ENCODE results near the gene RAD51B.
"Not testable (repeated sequence)": the region's sequence is repeated elsewhere in the genome, so short reads cannot be mapped to it uniquely, and the experiment has no call there.

Gene RAD51B

DNA sequence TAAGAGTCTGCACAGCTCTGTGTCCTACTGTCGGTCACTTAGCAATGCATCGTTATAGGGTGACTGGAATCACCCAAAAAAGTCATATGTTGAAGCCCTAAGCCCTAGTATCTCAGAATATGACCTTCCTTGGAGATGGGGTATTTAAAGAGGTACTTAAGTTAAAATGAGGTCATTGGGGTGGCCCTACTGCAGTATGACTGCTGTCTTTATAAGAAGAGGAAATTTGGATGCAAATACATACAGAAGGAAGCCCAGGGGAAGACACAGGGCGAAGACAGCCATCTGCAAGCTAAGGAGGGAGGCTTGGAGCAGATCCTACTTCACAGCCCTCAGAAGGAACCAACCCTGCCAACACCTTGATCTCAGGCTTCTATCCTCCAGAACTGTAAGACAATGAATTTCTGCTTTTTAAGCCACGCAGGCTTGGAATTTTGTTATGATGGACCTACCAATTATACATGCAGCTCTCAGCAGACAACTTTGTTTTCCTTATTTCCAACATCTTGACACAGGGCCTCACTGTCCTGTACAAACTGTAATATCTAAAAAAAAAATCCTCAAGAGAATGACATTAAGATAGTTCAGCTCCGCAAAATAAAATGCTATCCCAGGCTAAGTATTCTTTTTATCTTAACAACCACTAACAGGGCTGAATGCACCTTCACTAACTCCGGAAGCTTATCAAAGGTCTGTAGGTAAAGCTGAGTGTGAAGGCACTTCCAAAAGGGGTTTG is 932.9 kb downstream of the RAD51B start:
- DNase-seq, result no peak

DNA sequence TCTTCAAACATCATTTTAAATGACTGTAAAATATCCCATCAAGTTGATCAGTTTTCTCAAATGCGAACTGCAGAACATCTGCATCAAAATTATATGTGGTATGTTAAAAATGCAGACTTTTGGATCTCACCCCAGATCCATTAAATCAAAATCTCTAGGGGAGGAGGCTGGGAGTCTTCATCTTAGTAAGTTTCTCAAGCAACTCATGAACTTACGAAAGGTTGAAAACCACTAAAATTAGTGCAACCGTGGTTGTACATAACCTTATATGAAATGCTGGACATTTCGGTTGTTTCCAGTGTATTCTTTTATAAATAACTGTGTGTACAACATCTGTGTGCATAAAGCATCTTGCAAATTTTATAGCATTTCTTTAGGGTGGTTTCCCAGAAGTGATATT is 934.1 kb downstream of the RAD51B start:
- no peak for DNase-seq

DNA sequence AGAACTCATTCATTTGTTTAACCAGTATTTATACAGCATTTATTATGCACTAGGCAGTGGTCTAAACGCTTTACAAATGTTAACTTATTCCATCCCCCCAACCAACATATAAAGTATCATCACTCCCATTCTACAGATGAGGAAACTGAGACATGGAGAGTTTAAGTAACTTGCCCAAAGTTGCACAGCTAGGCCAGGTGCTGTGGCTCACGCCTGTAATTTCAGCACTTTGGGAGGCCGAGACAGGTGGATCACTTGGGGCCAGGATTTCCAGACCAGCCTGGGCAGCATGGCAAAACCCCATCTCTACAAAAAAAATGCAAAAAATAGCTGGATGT is 935.4 kb downstream of the RAD51B start:
- DNase-seq, result no peak

DNA sequence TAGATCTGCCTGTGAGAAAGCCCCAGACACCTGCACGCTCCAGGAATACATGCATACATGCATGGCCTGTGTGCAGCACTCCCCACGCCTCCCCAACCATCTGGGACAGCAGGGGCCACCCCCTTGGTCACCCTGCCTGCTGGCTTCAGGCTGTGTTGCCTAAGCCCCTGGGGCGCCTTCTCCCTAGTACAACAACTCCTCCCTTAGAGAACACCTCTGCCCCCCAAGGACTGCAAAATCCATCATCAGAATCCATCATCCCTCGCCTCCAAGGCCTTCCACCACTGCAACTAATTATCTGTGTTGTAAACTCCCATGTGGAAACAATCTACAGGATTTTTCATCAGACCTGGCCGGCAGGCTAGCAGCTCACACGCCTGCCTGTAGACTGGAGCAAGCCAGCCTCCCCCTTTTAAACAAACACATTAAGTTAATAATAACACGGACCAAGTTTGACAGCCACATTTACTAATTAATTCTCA is 936.5 kb downstream of the RAD51B start:
- DNase-seq, result no peak

DNA sequence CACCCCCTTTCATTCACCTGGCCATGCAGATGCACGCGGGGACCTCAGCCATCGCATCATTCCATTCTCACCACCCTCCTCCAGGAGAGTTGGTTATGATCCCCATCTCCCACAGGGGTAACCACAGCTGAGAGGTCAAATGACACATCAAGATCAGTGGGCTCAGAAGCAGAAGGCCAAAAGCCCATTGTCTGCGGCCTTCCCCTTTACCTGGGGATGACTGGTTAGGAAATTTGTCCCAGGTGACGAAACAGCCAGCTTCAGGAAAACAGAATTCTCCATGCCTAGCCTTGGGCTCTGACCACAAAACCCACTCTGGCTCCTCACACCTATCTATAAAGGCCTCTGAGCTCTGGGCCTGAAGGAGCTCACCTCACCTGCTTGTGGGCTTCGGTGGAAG is 937.2 kb downstream of the RAD51B start:
- DNase-seq, result no peak

DNA sequence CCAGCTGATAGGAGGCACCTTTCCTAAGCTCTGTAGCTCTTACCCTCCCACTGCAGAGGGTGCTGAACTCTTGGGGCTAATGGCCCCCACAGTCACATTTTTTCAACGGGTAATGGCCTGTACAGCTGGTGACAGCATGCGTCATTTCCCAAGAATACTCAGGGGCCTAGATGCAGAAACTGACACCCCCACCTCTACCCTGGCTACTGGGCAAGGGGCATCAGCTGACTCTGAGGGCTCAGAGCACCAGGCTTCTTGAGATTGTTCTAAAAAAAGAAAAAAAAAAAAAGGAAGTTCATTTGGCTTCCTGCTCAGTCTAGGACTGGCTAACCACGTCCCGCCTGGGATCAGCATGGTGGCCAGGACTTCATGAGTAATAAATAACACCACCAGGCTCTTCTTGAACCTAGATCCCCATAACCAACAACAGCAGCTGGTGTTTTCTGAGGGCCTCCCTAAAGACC is 938.1 kb downstream of the RAD51B start:
- DNase-seq, result no peak

DNA sequence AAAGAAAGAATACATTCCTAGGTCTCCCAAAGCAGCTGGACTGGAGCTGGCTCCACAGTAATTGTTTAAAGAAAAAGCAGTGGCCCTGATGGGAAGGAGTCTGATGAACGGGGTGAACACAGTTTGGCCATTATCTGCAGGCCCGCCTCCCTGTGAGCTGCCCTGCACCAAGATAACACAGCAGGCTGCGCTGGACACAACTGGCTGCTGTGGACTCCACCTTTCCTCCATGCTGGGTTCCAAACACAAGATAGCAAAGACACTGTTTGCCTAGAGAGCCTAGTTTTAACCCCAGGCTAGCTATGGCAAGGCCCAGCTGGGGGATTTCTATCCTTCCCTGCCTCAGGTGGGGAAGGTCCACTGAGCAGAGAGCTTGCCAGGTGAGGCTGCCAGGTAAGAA is 938.7 kb downstream of the RAD51B start:
- DNase-seq, result no peak

DNA sequence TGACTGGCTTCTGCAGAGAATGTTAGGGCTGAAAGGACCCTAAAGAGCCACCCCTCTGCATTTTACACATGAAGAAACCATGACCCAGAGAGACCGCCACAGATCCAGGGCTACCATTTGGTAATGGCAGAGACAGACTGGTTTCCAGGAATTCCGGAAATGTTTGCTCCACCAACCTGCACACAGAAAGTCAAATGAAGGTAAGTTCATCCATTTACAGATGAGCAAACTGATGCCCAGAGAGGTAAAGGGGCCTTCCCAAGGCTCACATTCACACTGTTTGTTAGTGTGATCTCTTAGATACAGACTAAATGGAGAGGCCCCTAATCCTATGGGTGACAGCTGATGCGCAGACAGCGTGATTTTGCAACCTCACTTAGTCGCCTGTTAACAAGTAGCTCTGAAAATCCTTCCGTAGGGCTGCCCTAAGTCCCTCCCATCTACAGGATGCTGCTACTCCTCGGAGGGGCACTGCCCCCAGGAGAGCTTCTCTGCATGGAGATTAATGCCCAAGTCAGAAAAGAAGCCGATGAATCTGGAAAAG is 939.5 kb downstream of the RAD51B start:
- no peak for DNase-seq

DNA sequence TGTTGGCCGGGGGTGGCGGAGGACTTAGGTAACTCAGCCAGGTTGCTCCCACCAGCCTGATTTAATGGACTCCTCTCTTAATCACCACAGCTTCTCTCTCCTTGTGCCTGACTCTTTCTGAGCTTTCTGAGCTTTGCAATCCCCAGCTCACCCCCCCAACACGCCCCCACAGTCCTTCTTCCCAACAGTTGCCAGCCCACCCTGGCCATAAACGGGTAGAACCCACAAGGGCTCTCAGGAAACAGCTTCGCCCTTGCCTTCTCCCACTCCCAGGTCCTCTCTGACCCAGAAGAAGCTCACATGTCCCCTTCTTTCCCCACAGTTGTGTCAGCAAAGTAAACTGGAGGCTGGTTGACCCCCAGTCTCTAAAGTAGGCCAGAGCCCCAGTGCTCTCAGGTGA is 940.4 kb downstream of the RAD51B start:
- DNase-seq, result no peak

DNA sequence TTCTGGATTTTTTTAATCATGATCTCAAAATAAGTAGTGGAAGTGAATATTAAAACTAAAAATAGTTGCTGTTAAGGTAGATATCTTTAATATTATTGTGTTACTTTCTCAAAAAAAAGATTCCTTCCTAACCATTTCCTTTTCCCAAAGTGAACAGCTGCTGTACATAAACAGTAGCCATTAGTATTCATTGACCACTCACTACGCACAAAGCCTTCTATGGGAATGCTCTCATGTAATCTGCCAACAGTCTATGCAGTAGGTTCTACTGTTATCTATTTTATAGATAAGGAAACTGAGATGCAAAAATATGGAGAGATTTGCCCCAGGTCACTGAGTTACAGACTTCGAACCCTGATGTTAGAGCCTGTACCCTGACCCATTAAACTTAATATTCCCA is 941.2 kb downstream of the RAD51B start:
- no peak for DNase-seq

DNA sequence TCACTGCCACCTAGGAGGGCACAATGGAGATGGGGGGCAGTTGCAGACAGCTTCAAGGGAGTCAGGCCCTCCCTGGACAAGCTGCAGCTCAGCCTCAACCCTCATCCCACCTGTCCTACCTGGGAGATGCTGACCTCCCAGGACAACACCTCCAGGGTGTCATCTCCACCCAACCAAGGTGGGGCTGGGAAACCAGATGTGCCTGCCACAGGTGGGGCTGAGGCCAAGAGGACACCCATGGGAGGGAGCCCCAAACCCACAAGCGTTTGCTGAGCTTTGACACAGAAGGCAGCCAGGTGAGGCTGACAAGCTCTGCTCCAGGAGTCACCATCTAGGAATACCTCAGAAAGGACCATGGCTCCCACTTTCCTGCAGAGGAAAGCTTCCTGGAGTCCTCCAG is 941.8 kb downstream of the RAD51B start:
- DNase-seq, result no peak

DNA sequence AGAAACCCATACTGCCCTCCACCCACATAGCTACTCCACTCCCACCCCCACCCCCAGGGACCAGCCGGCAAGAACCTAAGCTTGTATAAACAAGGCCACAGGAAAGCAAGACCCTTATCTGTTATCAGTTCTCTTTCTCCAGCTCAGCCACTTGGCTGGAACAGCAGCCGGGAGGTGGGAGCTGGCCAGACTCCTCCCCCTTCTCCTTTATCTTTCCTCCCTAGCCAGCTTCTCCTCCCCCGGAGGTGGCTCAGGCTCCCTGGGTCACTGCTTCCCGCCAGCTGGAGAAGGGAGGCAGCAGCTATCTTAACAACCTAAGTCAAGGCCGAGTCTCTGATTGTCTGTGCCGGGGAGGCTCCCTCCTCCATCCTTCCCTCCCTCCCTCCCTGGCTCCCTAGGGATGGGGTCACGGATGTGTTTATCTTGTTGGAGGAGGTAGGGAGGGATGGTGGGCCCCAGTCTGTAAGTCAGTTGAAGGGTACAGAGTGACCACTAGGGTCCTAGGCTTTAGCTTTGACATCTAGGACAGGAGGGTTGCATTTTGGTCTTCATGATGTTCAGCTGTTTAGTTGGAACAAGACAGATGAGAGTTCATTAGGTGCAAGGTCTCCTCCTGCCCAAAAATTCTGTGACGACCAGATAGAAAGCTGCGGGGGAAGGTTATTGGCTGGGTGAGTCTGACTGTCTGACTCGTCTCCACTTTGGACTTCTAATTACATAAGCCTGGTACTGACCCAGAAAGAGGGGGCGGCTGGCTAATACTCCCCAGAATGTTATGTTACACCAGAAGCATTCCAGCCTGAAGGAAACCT is 943.6 kb downstream of the RAD51B start:
- no peak for DNase-seq

DNA sequence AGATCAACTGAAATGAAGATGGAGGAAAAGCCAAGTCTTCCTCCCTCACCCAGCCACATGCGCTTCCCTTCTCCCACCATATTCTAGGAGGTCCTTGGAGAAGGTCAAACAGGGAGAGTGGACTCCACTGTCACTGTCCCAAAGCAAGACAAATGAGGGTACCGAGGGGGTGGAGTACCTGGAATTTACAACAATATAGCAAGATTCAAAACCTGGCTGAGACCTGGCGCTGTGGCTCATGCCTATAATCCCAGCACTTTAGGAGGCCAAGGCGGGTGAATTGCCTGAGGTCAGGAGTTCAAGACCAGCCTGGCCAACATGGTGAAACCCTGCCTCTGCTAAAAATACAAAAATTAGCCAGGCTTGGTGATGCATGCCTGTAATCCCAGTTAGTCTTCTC is 944.3 kb downstream of the RAD51B start:
- not testable (repeated sequence) for DNase-seq

DNA sequence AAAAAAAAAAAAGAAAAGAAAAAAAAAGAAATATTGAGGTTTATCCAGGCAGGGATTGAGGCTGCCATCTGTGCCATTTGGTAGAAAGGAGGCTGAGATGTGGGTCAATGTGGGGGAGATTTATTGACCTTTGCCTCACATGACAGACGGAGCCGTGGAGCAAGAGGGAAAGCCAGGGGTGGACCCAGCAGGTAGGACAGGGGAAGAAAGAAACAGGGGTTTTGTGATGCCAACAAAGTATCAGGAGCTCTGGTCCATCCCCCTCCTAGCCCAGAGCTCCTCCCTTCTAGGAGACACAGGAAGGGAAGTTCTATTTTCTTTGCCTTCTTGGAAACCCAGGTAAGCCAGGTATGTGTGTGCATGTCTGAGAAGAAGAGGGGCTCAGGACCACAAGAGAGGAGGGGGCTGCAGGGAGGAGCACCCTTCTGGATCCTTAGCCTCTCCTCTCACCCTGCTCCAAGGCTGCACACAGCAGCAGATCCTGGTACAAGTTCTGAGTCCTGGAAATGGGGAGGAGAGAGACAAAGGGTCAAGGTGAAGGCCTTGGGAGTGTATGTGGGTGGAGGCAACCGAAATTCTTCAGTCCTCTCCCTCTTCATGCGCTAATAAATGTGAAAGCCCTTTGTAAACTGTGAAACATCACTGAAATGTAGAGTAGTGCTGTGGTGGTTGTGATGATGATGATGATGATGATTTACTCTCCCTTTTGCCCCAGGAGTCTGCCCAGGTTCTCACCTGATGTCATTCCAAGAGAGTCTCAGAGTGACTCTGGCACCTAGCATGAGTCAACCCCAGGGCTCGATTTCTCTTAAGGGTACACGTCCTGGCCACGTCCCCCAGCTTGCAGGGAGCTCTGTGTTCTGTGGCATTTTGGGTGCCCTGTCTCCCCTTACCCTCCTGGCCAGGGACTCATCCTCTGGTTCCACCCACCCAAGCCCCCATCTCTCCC is 947.0 kb downstream of the RAD51B start:
- no peak for DNase-seq

DNA sequence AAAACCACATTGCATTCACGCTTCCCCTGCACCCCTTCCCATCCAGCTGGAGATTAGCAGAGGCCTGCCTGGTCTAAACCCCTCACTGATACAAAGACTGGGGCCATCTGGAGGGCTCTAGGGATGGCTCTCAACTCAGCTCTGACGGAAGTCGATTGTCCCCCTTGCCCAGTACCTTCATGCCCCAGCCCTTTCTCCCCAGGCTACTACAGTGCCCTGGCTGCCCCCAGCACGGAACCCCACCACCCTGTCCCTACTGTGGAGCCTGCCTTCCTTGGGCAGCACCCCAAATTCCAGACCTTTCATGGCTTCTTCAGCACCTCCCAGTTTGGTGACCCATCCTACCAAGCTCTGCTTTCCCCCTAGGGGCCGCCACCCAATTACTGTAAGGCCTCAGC is 947.7 kb downstream of the RAD51B start:
- DNase-seq, result no peak

DNA sequence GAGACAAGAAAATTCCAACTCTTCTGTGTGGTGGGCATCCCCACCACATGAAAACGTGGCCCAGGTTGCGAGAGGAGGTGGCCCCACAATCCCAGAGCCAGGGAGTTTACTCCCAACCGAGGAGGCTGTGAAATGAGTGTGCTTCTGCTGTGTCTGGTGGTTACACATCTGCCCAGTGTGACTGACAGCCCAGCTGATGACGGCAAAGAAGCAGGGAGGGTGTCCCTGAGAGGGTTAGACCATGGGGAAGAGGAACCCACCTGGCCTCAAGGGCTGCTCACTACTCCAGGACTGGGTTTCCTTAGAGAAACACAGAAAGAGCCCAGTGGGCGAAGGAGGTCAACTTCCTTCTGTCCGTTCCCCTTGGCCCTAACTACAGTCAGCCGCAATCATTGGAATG is 948.7 kb downstream of the RAD51B start:
- no peak for DNase-seq

DNA sequence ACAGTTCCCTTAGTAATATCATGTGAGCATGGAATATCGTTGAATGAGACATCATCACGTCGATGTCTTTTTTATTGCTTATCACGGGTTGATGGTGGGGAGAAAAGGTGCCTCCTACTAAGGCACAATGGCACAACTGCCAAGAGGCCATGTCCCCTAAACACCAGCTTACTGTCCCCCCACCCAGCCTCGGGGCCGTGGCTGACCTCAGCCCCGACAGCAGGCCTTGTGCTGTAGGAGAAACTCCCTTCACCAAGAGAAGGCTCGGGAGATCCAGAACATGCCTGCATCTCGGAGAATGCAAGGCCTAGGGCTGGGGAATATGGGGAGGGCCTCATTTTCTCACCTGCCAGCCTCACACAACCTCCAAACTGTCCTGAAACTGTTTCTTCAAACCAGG is 950.5 kb downstream of the RAD51B start:
- DNase-seq, result no peak

DNA sequence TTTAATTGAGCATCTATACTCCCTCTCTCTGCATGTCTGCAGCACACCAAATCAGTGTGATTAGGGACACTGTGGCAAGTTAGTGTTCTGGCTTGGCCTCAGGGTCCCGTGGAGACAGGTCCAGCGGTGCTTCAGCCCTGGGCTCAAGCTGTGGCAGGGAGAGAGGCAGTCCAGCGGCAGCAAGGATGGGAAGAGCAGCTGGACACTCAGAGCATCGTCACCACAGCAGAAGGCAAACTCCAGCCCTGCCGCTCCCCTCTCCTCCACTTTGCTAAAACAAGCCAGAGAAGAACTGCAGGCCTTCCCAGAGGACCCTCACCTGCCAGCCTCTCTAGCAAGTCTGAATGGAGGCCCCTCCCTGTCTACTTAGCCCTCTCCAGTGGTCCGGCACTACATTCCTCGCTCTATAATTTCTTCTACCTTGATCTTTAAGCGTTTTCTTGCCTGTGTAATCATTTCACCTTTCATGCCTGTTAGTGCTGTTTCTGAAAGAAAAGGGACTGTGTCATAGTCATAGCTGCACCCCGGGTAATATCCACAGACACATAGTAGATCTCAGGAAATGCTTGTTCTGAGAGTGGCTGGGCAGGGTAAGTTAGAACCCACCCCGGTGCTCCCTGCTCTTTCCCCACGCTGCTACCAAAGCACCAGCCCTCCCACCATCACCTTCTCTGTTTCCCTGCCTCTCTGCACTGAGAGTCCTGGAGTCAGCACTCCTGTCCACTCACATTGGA is 951.1 kb downstream of the RAD51B start:
- DNase-seq, result no peak

DNA sequence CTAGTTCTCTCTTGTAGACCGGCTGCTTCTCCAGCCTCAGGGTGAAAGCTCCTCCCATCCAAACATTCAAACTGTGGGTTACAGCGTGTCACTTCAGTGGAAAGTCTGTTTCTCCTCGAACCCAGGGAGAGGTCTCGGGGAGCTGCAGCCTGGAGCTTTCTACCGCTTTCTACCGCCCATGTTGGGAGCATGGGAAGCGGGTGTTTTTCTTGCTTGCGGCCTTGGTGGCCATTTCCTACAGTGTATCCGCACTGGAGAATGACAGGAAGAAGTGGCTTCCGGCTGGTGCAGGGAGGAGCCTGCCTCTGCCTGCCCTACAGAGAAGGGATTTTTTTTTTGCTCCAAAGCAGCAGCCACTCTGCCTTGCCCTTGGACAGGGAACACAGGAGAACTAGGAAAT is 952.1 kb downstream of the RAD51B start:
- DNase-seq, result no peak

DNA sequence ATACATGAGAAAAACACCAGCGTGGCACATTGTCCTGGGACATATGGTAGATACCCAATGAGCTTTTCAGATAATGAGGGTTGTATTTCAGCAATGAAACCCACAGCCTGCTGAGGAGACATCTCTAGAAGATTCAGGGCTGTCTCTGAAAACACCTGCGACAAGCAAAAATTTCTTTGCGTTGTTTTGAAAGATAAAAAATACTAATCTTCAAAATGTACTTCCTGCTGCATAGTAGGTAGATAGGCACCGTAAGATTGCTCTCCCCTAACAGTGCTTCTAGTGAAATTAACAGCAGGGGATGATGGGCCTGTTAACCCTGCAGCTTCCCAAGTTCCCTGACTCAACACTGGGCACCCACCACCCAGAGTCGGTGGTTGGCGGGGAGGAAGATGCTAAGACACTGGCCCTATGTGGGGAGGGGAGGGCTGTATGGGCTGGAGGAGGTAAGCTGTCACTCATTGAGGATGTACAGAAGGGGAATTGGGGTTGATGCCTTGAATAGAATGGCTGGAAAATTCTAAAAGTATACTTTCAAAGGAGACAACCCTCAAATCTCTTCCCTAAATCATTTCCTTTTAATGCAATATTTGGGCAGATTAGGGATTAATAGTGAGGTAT is 953.3 kb downstream of the RAD51B start:
- no peak for DNase-seq

DNA sequence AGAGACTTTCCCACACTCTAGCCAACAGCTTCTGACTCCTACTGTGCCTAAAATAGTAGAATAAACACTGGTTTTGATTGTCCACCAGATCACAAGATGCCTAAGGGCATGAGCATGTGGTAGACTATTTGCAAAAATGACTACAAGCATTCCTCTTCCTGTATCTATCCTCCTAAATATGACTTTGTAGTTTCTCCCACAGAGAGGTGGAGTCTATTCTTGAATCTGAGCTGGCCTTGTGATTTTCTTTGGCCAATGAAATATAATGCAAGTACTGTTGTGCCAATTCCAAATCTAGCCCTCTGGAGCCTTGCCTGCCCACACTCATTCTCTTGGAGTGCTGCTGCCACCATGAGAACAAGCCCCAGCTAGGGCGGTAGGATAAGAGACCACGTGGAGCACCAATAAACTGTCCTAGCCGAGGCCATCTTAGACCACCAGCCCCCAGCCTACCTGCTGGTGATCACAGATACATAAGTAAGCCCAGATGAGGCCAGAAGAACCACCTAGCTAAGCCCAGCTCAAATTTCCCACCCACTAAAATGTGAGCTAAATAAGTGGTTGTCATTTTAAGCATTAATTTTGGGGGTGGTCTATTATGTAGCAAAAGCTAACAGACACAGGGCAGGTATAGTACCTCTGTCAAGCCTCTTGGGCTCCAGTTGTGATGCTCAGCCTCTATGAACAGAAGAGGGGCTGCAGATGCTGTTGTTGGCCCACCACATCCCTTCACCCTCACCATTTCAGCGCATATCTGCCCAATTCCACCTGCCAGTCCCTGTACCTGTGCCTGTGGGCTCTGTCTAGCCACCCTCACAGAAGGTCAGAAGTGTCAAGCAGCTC is 955.4 kb downstream of the RAD51B start:
- DNase-seq, result no peak

All from DMS53 (cell line).